ENCODE measurements around the gene NVL. TPM values are rescaled to one million over a fixed set of nuclear protein-coding genes. Genes with fewer than 3 reads are reported as not detected.

The NVL gene
- total and polyA plus RNA-seq, 10 of the 15 experiments (the other 5 are each of a cell fraction or from before 2014, with no cell fraction given) = 20.3 to 49.6 (median 35.2) TPM

- TF ChIP-seq, protein P1, sequence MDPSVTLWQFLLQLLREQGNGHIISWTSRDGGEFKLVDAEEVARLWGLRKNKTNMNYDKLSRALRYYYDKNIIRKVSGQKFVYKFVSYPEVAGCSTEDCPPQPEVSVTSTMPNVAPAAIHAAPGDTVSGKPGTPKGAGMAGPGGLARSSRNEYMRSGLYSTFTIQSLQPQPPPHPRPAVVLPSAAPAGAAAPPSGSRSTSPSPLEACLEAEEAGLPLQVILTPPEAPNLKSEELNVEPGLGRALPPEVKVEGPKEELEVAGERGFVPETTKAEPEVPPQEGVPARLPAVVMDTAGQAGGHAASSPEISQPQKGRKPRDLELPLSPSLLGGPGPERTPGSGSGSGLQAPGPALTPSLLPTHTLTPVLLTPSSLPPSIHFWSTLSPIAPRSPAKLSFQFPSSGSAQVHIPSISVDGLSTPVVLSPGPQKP (IDR thresholded peaks at IDR 0.05; ENCODE audit: low read depth, low read length) = peak; percentile 63; the same call in 1 of the 2 replicates
- 0 out of 4 replicates have a peak, but pooled peaks of 1 of the 2 experiments have one; percentile 22 for TF ChIP-seq ETV6 (conservative IDR thresholded peaks at IDR 0.05 in 1 of 2, IDR thresholded peaks at IDR 0.05 in 1 of 2; ENCODE audit: borderline replicate concordance in 1 of 2, low read depth in 1 of 2)
- TF ChIP-seq IRF4 (IDR thresholded peaks at IDR 0.05; ENCODE audit: low read depth, low read length) = no peak
- no peak for TF ChIP-seq CEBPB (IDR thresholded peaks at IDR 0.05; ENCODE audit: borderline replicate concordance in 1 of 2, low read depth in 2 of 2, low read length in 2 of 2)
- no peak for TF ChIP-seq CUX1 (IDR thresholded peaks at IDR 0.05; ENCODE audit: insufficient replicate concordance, low read depth, low read length)
- no peak for TF ChIP-seq ZBTB4 (CRISPR knock-in tag; IDR thresholded peaks at IDR 0.05)
- TF ChIP-seq, protein P2, sequence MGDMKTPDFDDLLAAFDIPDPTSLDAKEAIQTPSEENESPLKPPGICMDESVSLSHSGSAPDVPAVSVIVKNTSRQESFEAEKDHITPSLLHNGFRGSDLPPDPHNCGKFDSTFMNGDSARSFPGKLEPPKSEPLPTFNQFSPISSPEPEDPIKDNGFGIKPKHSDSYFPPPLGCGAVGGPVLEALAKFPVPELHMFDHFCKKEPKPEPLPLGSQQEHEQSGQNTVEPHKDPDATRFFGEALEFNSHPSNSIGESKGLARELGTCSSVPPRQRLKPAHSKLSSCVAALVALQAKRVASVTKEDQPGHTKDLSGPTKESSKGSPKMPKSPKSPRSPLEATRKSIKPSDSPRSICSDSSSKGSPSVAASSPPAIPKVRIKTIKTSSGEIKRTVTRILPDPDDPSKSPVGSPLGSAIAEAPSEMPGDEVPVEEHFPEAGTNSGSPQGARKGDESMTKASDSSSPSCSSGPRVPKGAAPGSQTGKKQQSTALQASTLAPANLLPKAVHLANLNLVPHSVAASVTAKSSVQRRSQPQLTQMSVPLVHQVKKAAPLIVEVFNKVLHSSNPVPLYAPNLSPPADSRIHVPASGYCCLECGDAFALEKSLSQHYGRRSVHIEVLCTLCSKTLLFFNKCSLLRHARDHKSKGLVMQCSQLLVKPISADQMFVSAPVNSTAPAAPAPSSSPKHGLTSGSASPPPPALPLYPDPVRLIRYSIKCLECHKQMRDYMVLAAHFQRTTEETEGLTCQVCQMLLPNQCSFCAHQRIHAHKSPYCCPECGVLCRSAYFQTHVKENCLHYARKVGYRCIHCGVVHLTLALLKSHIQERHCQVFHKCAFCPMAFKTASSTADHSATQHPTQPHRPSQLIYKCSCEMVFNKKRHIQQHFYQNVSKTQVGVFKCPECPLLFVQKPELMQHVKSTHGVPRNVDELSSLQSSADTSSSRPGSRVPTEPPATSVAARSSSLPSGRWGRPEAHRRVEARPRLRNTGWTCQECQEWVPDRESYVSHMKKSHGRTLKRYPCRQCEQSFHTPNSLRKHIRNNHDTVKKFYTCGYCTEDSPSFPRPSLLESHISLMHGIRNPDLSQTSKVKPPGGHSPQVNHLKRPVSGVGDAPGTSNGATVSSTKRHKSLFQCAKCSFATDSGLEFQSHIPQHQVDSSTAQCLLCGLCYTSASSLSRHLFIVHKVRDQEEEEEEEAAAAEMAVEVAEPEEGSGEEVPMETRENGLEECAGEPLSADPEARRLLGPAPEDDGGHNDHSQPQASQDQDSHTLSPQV (IDR thresholded peaks at IDR 0.05) = peak; percentile 93
- TF ChIP-seq IKZF1 (conservative IDR thresholded peaks at IDR 0.05) = peak; percentile 90
- TF ChIP-seq ZNF622 (IDR thresholded peaks at IDR 0.05) = no peak
- peak; percentile 76 for TF ChIP-seq TAF1 (IDR thresholded peaks at IDR 0.05; ENCODE audit: borderline replicate concordance, low read depth, low read length)
- TF ChIP-seq, protein P3, sequence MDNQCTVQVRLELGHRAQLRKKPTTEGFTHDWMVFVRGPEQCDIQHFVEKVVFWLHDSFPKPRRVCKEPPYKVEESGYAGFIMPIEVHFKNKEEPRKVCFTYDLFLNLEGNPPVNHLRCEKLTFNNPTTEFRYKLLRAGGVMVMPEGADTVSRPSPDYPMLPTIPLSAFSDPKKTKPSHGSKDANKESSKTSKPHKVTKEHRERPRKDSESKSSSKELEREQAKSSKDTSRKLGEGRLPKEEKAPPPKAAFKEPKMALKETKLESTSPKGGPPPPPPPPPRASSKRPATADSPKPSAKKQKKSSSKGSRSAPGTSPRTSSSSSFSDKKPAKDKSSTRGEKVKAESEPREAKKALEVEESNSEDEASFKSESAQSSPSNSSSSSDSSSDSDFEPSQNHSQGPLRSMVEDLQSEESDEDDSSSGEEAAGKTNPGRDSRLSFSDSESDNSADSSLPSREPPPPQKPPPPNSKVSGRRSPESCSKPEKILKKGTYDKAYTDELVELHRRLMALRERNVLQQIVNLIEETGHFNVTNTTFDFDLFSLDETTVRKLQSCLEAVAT (IDR thresholded peaks at IDR 0.05) = peak; percentile 39; the same call in 1 of the 2 replicates
Measured at GRCh38 chr1:224329842-224330753, at the start of gene NVL (continued).
